NB4 (cell line): ENCODE measurements around the gene TRAM1L1.

Source experiments
- DNase-seq: peaks from one replicate; pipeline ENCODE4 v3.0.0; 2010; ENCODE audit warnings: low read depth
- H3K4me3 ChIP-seq: one replicate; pipeline ENCODE4 v1.5.1; 2011; ENCODE audit warnings: mild to moderate bottlenecking, low read depth, low read length, moderate library complexity
- CTCF ChIP-seq: IDR thresholded peaks from one replicate; pipeline ENCODE4 v1.5.1; 2012; ENCODE audit warnings: low read depth, low read length
- MAX ChIP-seq: IDR thresholded peaks from 2 replicates; pipeline ENCODE4 v1.6.1; 2011; ENCODE audit warnings: low read depth, low read length
- MYC ChIP-seq: IDR thresholded peaks from 2 replicates; pipeline ENCODE4 v1.6.1; 2011; ENCODE audit warnings: low read depth, low read length
- POLR2A ChIP-seq: IDR thresholded peaks from 2 replicates; pipeline ENCODE4 v1.6.1; 2011; ENCODE audit warnings: mild to moderate bottlenecking; ENCODE audit not compliant: insufficient read length; ENCODE audit errors: extremely low read depth

The TRAM1L1 gene

GRCh38 chr4:117084866-117085701 is at the start of gene TRAM1L1:
Gene TRAM1L1, minus strand, starts transcription at chr4:117085576. Its CDS starts 183 bp downstream, at chr4:117085393.
- no peak within 1 kb of the TSS for H3K4me3 ChIP-seq
- TF ChIP-seq MAX: no peak
- no peak for TF ChIP-seq CTCF
- TF ChIP-seq MYC: no peak
- TF ChIP-seq POLR2A: no peak
- no peak for DNase-seq

- TF ChIP-seq CTCF: no peak
- TF ChIP-seq MAX: no peak
- no peak for TF ChIP-seq MYC
- no peak for TF ChIP-seq POLR2A
- DNase-seq: peak; percentile 42
- H3K4me3 ChIP-seq: no peak overlapping the region
These were observed 49.0 kb upstream of the TRAM1L1 start for GRCh38 chr4:117134386-117134785.

- TF ChIP-seq MAX: no peak
- no peak for DNase-seq
- H3K4me3 ChIP-seq: no peak overlapping the region
These were observed 11.5 kb upstream of the TRAM1L1 start for GRCh38 chr4:117096886-117097285.

- H3K4me3 ChIP-seq: no peak overlapping the region
- DNase-seq: no peak
- TF ChIP-seq MYC (no peak), POLR2A (no peak), CTCF (no peak), MAX (no peak)
These were observed 11.1 kb upstream of the TRAM1L1 start for GRCh38 chr4:117096462-117096861.

GRCh38 chr4:117093571-117093970 is 8.2 kb upstream of the TRAM1L1 start:
- no peak for DNase-seq
- no peak for TF ChIP-seq MYC
- no peak for TF ChIP-seq POLR2A
- TF ChIP-seq CTCF: no peak
- TF ChIP-seq MAX: no peak
- H3K4me3 ChIP-seq: no peak overlapping the region

- TF ChIP-seq MYC (no peak), CTCF (no peak), POLR2A (no peak), MAX (no peak)
- H3K4me3 ChIP-seq: no peak overlapping the region
- DNase-seq: no peak
These were observed 7.6 kb downstream of the TRAM1L1 start for GRCh38 chr4:117077760-117078159.
